A549 (cell line): ENCODE measurements around the gene ANKS1B.

Source experiments
- CEBPB ChIP-seq, 2 experiments: fragments of >200 bp in 1 of 2; sonication (Bioruptor Twin) in 1 of 2; formaldehyde crosslinking in 1 of 2; IDR thresholded peaks; 2 replicates each; pipeline ENCODE4 v1.6.1; 2012 to 2016
- CTCF ChIP-seq: fragments of >200 bp; sonication (Bioruptor Twin); formaldehyde crosslinking; IDR thresholded peaks from 3 replicates; pipeline ENCODE4 v1.5.1; 2016
- ELK1 ChIP-seq: fragments of 150-350 bp; IDR thresholded peaks from 2 replicates; pipeline ENCODE4 v1.6.1; 2014; ENCODE audit warnings: low read depth, mild to moderate bottlenecking, low read length
- EP300 ChIP-seq, 2 experiments: fragments of >200 bp; sonication (Bioruptor Twin); formaldehyde crosslinking; IDR thresholded peaks; 2 replicates in 1 of 2; 3 replicates in 1 of 2; pipeline ENCODE4 v1.6.1; 2016 to 2017
- MAFK ChIP-seq: fragments of 450-650 bp; IDR thresholded peaks from 2 replicates; pipeline ENCODE4 v1.6.1; 2014; ENCODE audit not compliant: partially characterized antibody
- NR3C1 ChIP-seq: fragments of >200 bp; sonication (Bioruptor Twin); formaldehyde crosslinking; IDR thresholded peaks from 3 replicates; pipeline ENCODE4 v1.6.1; 2017
- POLR2A ChIP-seq: IDR thresholded peaks from 2 replicates; pipeline ENCODE4 v1.6.1; 2012; ENCODE audit warnings: mild to moderate bottlenecking, low read length
- RNF2 ChIP-seq: fragments of 200-600 bp; sonication (generic); IDR thresholded peaks from 2 replicates; pipeline ENCODE4 v1.6.1; 2016; ENCODE audit warnings: low read depth, mild to moderate bottlenecking, antibody characterized with exemption, moderate library complexity, borderline replicate concordance
- USF2 ChIP-seq: fragments of 450-650 bp; IDR thresholded peaks from 2 replicates; pipeline ENCODE4 v1.6.1; 2014; ENCODE audit warnings: antibody characterized with exemption

- TF ChIP-seq CTCF (no peak), POLR2A (no peak), EP300 (IDR thresholded peaks at IDR 0.05) (no peak), RNF2 (no peak), CEBPB (IDR thresholded peaks at IDR 0.05) (no peak), ELK1 (no peak), NR3C1 (no peak), USF2 (no peak), MAFK (no peak)
Observed at GRCh38 chr12:99983456-99984258, 1.1 kb downstream of the ANKS1B start.
